HG02973 (cell line): Measurements from ENCODE around the gene PLCG1.
"Not testable (repeated sequence)": the region's sequence is repeated elsewhere in the genome, so short reads cannot be mapped to it uniquely, and the experiment has no call there.

Source experiments
- ATAC-seq: cut with Tn5 transposase; IDR thresholded peaks from one replicate; pipeline ENCODE4 v1.9.1; 2021; ENCODE audit warnings: moderate library complexity; ENCODE audit not compliant: unreplicated experiment

Gene PLCG1

DNA sequence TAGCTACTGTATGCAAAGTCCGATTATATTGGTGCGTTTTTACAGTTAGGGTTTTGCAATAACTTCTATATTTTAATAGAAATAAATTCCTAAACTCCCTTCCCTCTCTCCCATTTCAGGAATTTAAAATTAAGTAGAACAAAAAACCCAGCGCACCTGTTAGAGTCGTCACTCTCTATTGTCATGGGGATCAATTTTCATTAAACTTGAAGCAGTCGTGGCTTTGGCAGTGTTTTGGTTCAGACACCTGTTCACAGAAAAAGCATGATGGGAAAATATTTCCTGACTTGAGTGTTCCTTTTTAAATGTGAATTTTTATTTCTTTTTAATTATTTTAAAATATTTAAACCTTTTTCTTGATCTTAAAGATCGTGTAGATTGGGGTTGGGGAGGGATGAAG, 13.7 kb upstream of the PLCG1 start:
- no peak for ATAC-seq

DNA sequence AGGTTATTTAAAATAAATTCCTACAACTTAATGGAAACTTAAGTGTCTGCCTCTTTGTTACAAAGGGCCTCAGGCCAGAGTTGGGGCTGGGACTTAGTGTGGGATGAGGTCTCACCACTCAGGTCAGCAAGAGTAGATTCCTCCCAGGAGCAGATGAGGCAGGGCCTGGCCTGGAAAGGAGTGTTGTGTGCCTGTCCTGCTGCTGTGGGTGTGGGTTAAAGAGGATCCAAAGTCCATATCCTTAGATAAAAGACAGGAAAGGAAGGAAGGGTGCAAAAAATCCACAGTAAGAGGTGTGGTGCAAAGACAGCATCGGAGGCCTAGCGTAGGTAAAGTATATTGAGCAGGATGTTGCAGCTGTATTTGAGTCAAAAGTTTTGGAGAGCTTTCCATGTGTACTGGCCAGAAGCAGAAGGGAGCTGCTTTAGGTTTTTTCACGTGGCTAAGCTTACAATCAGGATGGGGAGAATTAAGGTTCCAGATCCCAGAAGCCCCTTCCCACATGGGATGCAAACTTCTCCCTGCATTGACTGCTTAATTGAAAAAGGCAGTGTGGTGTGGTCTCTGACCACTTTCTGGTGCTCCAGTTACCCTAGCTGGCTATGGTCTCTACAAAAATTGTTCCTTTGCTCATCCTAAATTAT, 12.8 kb upstream of the PLCG1 start:
- no peak for ATAC-seq

DNA sequence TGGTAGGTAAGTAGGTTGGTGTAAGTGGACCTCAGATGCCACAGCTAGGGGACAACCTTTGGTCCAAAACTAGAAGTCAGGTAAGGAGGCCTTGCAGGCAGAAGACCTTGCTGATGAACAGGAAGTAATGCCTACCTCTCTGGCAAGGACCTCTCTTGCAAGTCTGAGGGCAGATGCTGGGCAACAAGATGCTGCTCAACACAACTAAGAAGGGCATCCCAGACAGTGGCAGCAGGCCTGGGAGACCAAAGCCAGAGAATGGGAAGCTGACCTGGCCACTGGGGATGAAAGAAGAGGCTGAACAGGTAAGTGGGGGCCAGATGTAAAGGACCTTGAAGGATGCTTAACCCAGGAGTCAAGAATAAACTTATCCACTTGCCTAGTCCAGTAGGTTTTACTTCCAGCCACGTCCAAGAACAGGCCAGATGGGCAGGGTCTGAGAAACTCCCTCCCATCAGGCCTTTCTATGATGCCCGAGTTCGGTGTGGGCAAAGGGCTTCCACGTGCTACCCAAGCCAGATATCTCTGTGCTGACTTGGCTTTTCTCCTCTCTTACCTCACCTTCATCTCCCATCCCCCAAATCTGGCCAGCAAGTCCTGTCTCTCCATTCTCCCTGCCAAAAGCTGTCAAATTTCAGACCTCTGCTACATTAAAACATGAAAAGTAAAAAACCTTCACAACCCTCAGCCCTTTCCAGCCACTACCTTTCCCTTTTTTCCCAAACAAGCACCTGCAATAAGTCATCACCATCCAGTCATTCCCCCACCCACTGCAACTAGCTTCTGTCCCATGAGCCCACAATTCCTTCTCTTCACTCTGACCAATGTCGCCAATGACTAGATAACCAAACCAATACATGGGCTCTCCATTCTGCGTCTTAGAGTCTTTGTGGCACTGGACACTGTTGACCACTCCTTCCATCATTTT, 11.5 kb upstream of the PLCG1 start:
- ATAC-seq = no peak

DNA sequence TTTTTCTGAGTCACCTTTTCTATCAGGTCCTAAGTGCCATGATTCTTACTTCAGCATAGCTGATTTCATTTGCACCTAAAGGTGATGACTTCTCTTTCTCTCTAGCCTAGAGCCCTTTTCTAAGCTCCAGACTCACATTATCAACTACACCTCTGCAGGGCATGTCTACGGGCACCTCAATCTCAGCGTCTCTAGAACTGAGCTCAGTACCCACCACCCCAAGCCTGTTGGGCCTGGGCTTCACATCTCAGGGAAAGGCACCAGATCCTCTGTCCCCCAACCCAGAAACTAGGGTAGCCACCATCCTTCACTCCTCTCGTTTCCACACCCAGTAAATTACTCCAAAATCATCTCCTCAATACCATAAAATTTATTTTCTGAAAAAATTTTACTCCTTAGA, 10.6 kb upstream of the PLCG1 start:
- ATAC-seq = no peak

DNA sequence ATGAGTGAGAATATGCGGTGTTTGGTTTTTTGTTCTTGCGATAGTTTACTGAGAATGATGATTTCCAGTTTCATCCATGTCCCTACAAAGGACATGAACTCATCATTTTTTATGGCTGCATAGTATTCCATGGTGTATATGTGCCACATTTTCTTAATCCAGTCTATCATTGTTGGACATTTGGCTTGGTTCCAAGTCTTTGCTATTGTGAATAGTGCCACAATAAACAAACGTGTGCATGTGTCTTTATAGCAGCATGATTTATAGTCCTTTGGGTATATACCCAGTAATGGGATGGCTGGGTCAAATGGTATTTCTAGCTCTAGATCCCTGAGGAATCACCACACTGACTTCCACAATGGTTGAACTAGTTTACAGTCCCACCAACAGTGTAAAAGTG, 9.0 kb upstream of the PLCG1 start:
- ATAC-seq = not testable (repeated sequence)

DNA sequence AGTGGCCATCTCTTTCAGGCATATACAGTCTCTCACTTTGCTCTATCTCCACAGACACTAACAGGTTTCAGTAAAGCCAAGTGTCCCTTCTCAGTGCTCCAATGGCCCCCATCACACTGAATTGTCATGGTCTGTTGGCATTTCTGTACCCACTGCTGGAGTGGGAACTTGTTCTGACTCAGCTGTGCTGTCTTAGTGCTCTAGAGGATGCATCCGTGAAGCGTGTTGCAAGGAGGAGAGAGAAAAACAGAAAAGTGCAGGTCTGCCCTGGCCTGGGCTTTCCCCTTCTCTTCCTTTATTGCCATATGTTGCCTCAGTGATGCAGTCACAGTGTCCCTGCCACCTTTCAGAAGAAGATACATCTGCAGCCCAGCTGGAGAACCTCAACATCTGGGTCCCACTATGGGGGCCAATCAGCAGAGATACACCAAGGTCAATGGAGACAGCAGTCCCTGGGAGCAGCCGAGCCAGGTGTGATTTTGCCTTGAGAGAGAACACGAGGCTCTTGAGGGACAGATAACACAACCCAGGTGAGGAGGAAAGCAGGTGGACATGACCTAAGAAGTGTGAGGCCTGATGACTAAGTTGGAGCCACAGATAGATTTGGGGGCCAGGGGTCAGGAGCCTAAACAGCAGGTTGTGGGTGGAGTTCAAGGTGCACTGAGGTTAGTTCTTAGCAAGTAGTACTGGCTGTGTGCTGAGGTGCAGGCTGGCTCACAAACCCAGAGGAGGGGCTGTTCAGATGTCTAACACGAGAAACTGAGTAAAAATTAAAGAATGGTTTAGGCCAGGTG, 5.6 kb upstream of the PLCG1 start:
- ATAC-seq = no peak

DNA sequence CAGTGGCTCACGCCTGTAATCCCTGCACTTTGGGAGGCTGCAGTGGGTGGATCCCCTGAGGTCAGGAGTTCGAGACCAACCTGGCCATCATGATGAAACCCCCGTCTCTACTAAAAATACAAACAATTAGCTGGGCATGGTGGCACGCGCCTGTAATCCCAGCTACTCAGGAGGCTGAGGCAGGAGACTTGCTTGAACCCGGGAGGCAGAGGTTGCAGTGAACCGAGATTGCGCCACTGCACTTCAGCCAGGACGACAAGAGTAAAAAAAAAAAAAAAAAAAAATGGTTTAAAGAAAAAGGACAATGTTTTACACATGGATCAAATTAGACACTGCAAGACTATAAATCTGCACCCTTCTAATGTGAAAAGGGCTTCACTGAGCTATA, 5.0 kb upstream of the PLCG1 start:
- ATAC-seq = not testable (repeated sequence)

DNA sequence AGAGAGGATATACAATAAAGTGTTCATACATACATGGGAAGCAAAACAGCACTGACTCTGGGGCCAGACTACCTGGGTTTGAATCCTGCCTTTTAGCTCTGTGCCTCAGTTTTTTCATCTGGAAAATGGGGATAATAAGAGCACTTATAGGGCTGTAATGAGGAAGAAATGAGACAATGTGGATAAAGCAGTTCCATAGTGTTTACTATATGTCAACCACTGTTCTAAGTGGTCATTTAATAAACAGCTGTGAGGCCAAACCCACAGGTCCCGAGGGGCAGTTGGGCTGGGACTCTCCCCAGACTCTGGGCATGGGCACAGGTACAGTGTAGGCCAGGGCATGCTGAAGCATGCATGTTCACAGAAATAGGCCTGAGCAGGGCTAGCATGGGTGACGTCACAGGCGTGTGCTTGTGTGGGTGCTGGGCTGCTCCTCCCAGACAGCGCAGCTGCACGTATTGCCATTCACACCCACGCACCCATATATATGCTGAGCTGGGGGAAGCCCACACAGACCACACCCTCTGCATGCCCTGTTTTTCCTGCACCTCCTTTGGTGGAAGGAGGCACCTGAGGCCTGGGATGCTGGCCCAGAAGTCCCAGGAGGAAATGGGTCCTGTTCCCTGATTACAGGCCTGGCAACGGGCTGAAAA, 3.5 kb upstream of the PLCG1 start:
- ATAC-seq = peak; percentile 34

DNA sequence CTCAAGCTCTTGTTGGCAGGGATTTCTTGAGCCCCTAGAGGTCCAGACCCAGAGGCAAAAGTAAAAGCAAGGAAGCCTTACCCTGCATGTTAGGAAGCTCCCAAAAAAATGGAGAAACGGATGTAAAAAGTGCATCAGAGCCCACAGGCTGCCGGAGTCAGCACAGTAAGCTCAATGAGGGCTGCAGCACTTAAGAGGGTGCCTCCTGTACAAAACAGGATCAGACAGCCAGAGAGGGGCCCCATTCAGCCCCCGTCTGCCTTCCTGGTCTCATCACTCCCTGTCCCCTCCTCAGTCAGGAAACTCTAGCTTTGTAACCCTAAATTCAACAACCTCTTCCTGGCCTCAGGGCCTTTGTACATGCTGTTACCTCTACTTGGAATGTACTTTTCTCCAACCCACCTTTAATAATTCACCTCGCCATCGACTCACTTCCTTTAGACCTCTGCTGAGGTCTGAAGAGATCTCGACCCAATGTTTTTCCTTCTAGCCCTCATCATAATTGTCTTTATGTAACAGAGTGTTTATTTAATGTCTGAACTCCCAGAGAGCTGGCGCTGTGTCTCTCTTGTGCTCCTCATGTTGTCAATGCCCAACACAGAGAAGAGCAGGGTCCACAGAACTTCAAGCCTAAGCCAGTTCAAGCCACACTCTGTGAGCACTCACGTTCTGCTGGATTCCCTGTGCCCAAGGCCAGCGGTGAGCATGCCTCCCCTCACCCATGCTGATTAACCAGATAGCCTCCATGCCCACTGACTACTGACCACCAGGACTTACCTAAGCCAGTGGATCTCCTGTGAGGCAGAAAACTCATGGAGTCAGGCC, 2.8 kb upstream of the PLCG1 start:
- no peak for ATAC-seq

DNA sequence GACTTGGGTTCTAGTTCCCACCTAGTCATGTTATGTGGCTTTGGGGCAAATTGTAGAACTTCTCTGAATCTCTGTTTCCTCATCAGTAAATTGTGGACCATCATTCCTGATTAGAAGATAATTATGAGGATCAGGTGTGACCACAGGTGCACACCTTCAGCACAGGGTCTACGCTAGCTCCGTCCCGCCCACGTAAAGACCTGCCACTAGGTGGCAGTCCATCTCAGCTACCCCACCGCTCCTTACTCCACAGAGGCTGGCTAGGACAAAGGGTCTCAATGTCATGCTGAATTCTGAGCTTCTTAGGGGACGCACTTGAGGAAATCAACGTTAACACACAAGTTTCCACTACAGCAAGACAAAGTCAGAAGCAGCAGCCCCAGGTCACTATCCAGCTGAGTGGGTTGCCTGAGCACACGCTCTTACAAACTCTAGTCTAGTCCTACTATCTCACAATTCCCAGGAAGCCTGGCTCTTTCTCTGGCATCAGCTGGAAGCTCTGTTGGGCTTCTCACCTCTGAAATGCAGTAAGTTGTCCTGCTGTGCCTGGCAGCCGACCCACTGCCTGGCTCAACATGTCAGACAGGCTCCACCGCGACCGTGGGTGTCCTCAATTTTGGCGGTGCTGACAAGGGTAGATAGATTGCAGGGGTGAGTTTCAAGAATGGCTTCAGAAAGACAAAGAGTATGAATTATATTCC, 2.0 kb upstream of the PLCG1 start:
- ATAC-seq = no peak

DNA sequence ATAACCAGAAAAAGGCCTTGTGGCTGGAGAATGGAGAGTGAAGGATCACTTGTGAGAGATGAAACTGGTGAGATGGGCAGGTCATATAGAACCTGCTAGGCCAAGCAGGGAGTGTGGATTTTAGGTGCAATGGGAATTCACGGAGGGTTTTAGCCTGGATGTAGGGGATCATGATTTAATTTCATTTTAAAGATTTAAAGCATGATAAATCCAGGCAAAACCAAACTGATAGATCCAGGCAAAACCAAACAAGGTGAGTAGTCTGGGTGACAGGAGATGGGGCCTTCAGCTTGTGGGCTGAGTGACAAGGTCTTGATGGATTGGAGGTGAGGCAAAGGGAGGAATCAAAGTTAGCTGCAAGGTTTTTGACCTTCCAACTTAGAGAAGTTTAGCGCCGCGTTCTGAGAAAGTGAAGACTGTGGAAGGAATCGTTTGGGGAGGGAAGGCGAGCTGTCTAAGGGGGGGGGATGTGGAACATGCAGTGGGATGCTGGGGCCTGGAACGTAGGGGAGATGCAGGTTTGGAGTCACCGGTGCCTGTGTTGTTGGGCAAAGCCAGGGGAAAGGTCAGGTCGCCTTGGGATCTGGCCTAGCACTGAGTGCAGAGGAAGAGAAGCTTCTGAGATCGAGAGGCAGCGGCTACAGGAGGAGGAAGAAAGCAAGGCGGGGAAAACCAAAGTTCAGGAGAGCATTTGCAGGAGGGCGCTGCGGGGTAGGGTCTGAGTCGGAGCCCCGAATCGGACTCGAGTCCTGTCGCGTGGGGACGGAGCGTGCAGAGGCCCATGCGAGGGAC, 1.3 kb upstream of the PLCG1 start:
- ATAC-seq = no peak

DNA sequence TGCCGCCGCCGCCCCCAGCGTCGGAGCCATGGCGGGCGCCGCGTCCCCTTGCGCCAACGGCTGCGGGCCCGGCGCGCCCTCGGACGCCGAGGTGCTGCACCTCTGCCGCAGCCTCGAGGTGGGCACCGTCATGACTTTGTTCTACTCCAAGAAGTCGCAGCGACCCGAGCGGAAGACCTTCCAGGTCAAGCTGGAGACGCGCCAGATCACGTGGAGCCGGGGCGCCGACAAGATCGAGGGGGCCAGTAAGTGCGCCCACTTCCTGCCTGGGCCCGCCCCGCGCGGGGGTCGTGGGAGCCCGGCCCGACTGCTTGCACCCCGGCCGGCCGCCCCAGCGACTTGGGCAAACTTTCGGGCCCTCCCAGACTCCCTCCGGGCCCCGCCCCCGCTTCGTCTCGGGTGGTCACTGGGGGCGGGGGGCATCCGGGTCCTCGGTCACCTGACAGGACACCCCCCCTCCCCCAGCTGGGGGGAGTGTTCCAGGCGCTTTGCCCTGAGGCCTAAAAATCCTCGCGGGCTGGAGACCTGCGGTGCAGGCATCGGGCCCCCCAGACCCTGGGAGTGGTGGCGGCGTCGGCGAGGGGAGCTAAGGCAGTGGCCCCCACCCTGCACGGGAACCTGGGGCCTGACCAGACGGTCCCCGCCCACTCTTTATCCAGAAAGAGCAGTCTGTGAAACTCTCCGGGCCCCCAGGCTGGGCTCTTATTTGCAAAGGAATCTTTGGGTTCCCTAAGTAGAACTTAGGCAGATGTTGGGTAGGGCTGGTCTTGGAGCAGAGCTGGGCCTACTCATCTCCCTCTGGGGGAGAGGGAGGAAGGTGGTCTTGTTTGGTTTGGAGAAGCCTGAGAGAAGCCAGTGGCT, 501 bp downstream of the PLCG1 start:
- peak; percentile 7 for ATAC-seq

DNA sequence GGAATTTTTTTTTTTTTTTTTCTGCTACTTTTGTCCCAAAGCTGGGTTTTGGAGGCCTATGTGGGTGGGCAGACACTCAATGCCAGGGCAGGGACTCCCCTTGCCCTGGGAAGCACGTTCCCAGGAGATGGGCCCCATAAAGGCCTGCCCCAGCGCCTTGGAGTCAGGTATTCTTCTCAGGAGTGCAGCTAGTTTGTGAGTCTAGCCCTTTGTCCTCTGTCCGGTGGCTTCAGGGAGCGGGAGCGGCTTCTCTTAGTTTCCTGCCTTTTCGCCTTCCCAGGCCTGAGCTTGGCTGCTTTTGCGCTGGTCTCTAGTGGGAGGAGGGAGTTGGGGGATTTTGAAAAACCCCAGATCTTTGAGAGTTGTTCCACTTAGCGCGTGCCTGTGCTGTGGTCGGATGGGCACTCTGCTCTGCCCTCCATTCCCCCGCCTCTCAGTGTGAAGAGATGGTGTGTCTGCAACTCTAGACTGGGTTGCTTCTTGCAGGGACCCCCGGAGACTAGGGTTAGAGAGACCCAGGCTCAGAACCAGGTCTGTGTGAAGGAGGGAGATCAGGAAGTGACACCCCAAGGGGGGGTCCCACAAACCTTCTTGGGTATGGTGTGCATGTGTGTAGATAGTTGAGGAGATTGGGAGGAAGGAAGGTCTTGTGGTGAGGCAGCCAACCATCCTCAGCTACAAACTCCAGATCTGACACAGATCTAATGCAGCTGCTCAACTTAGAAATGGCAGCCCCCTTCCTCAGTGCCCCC, 1.3 kb downstream of the PLCG1 start:
- ATAC-seq = no peak

DNA sequence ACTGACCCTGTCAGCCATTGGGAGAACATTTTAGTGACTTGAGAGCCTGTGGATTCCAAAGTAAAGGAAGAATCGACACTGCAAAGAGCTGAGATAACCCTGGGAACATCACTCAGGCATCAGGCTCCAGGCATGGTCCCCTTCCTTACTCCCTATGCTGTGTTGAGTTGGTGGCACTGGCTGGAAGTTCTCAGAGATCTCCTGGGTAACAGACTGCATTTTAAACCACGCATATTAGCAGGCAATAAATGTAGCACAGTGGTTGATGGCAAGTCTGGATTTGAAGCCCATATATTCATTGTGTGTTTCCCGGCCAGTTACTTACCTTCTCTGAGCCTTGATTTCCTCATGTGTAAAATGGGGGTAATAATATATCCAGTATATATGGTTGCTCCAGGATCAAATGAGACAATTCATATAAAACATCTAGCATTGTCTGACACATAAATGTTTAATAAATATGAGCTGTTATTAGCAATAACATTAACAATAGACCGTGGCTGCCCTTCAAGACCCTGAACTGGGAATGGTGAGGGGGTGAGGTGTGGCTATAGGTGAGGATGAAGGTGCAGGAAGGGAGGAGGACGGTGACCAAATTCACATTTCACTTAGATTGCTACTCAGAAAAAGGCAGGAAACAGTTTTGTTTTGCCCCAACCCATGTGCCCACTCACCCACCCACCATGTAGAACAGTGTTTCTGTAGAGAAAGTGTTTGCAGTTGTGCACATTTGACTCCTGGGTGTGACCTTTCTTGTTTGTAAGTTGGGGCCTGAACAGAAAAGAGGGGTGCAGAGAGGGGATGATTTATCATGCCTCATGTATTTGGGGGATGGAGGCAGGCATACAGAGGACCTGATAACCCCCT, 2.1 kb downstream of the PLCG1 start:
- ATAC-seq = no peak

DNA sequence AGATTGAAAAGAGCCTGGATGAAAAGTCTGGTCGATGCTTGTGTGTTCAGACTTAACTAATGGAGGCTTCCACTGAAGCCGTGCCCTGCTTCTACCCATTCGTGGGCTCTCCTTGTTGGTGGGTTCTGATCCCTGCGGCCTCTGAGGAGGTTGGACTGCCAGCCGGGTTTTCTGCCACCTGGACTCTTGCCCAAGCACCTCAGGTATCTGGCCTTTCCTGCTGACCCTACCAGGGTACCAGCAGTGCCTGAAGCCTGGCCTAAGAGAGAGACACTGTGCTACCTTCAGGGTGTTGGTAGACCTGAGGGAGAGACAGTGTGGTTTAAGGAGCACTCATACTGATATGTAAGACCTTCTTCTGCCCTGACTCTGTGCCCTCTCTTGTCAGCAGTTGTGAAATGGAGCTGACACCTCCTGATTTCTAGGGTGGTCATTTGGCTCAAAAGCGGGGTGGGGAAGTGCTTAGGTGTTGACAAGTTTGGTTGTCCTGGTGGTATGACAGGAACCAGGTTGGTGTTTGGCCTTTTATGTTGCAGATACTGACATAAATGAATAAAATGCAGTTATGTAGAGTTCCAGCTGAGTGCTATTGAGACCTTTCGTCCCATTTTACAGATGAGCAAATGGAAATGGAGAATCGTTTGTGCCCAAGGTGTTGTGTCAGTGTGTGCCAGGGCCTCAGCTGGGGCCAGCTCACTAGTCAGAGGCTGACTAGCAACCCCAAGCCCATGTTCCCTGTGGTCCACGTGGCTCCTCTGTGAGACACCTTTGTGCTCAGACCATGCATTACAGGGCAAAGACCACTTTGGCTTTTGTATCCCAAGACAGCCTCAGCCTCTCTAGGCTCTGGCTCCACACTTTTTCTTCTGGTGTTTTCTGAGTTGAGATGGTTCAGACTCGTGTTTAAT, 3.1 kb downstream of the PLCG1 start:
- no peak for ATAC-seq
